ENCODE results near the gene PKIB.

GRCh38 chr6:122676688-122677087, 66.5 kb downstream of the PKIB start:
- TF ChIP-seq CTCF (IDR thresholded peaks at IDR 0.05) (no peak), EZH2phosphoT487 (IDR thresholded peaks at IDR 0.05) (no peak), EZH2 (IDR thresholded peaks at IDR 0.05) (no peak)

Measured in neural progenitor cell (in vitro differentiated cells).